ENCODE results near the gene RAB17.

The RAB17 gene

GRCh38 chr2:237552908-237553307, 37.6 kb downstream of the RAB17 start:
- peak in 1 of 2 experiments; percentile 62 for DNase-seq (ENCODE audit: low read depth in 1 of 2, low spot score in 1 of 2)
- in situ Hi-C loops (cut with HindIII; ENCODE audit: low pct_unique_long_range_greater_than_20kb, low sequenced_read_pairs): no loop called here
- TF ChIP-seq JUND (IDR thresholded peaks at IDR 0.05; ENCODE audit: low read depth): no peak

GRCh38 chr2:237551071-237551574, 39.4 kb downstream of the RAB17 start:
- in situ Hi-C loops (cut with HindIII; ENCODE audit: low pct_unique_long_range_greater_than_20kb, low sequenced_read_pairs): no loop called here
- no peak for TF ChIP-seq JUND (IDR thresholded peaks at IDR 0.05; ENCODE audit: low read depth)
- DNase-seq (ENCODE audit: low read depth in 1 of 2, low spot score in 1 of 2): no peak

- no peak for DNase-seq (ENCODE audit: low read depth in 1 of 2, low spot score in 1 of 2)
- TF ChIP-seq JUND (IDR thresholded peaks at IDR 0.05; ENCODE audit: low read depth): no peak
- in situ Hi-C loops (cut with HindIII; ENCODE audit: low pct_unique_long_range_greater_than_20kb, low sequenced_read_pairs): no loop called here
Observed at GRCh38 chr2:237549643-237550415, 40.7 kb downstream of the RAB17 start.

- DNase-seq (ENCODE audit: low read depth in 1 of 2, low spot score in 1 of 2): no peak
- TF ChIP-seq JUND (IDR thresholded peaks at IDR 0.05; ENCODE audit: low read depth): no peak
- in situ Hi-C loops (cut with HindIII; ENCODE audit: low pct_unique_long_range_greater_than_20kb, low sequenced_read_pairs): no loop called here
Observed at GRCh38 chr2:237549216-237549615, 41.3 kb downstream of the RAB17 start.

GRCh38 chr2:237547841-237548416, 42.6 kb downstream of the RAB17 start:
- TF ChIP-seq JUND (IDR thresholded peaks at IDR 0.05; ENCODE audit: low read depth): no peak
- in situ Hi-C loops (cut with HindIII; ENCODE audit: low pct_unique_long_range_greater_than_20kb, low sequenced_read_pairs): no loop called here
- no peak for DNase-seq (ENCODE audit: low read depth in 1 of 2, low spot score in 1 of 2)

- DNase-seq (ENCODE audit: low read depth in 1 of 2, low spot score in 1 of 2): no peak
- no peak for TF ChIP-seq JUND (IDR thresholded peaks at IDR 0.05; ENCODE audit: low read depth)
- in situ Hi-C loops (cut with HindIII; ENCODE audit: low pct_unique_long_range_greater_than_20kb, low sequenced_read_pairs): no loop called here
Observed at GRCh38 chr2:237546876-237547395, 43.6 kb downstream of the RAB17 start.

GRCh38 chr2:237546040-237546875, 44.3 kb downstream of the RAB17 start:
- no peak for TF ChIP-seq JUND (IDR thresholded peaks at IDR 0.05; ENCODE audit: low read depth)
- no peak for DNase-seq (ENCODE audit: low read depth in 1 of 2, low spot score in 1 of 2)
- in situ Hi-C loops (cut with HindIII; ENCODE audit: low pct_unique_long_range_greater_than_20kb, low sequenced_read_pairs): no loop called here

GRCh38 chr2:237542001-237542704, 48.4 kb downstream of the RAB17 start:
- in situ Hi-C loops (cut with HindIII; ENCODE audit: low pct_unique_long_range_greater_than_20kb, low sequenced_read_pairs): no loop called here
- no peak for TF ChIP-seq JUND (IDR thresholded peaks at IDR 0.05; ENCODE audit: low read depth)
- no peak for DNase-seq (ENCODE audit: low read depth in 1 of 2, low spot score in 1 of 2)

GRCh38 chr2:237541243-237541642, 49.3 kb downstream of the RAB17 start:
- in situ Hi-C loops (cut with HindIII; ENCODE audit: low pct_unique_long_range_greater_than_20kb, low sequenced_read_pairs): no loop called here
- no peak for TF ChIP-seq JUND (IDR thresholded peaks at IDR 0.05; ENCODE audit: low read depth)
- DNase-seq (ENCODE audit: low read depth in 1 of 2, low spot score in 1 of 2): no peak

GRCh38 chr2:237540823-237541222, 49.7 kb downstream of the RAB17 start:
- no peak for DNase-seq (ENCODE audit: low read depth in 1 of 2, low spot score in 1 of 2)
- in situ Hi-C loops (cut with HindIII; ENCODE audit: low pct_unique_long_range_greater_than_20kb, low sequenced_read_pairs): no loop called here
- no peak for TF ChIP-seq JUND (IDR thresholded peaks at IDR 0.05; ENCODE audit: low read depth)

GRCh38 chr2:237540223-237540775, 50.2 kb downstream of the RAB17 start:
- DNase-seq (ENCODE audit: low read depth in 1 of 2, low spot score in 1 of 2): no peak
- no peak for TF ChIP-seq JUND (IDR thresholded peaks at IDR 0.05; ENCODE audit: low read depth)
- in situ Hi-C loops (cut with HindIII; ENCODE audit: low pct_unique_long_range_greater_than_20kb, low sequenced_read_pairs): no loop called here

GRCh38 chr2:237539681-237540080, 50.9 kb downstream of the RAB17 start:
- no peak for DNase-seq (ENCODE audit: low read depth in 1 of 2, low spot score in 1 of 2)
- no peak for TF ChIP-seq JUND (IDR thresholded peaks at IDR 0.05; ENCODE audit: low read depth)
- in situ Hi-C loops (cut with HindIII; ENCODE audit: low pct_unique_long_range_greater_than_20kb, low sequenced_read_pairs): no loop called here
